Heart left ventricle (tissue), 13 donors: Measurements from ENCODE around the gene PPARG.

ENCODE experiments used
- POLR2A ChIP-seq, 2 donors: fragments of 450-650 bp; IDR thresholded peaks; one replicate each; pipeline ENCODE4 v1.6.1; 2017; ENCODE audit warnings: antibody characterized with exemption in 2 of 2, mild to moderate bottlenecking in 2 of 2, moderate library complexity in 2 of 2
- TF ChIP-seq, protein P1 (sequence below), 12 donors: fragments of 200-600 bp; sonication (generic) in 4 of 12; IDR thresholded peaks; one replicate each; pipeline versions ENCODE4 v1.5.0 to v1.8.0; 2018 to 2022; ENCODE audit warnings: antibody characterized with exemption in 12 of 12, mild to moderate bottlenecking in 5 of 12
- donor health status: ischemic (EF 13 %, LVEDD 7.1; RV severe dilation, severe dysfunction).
- donor health status: DM: no; HTN: yes; CAD: no.
- donor health status: DM: no; HTN: no; CAD: no.
- donor health status: ischemic (EF 25% LVEDD 6.9; RV normal size, moderate dysfunction).
- donor health status: ischemic (EF 25% LVEDD 5.7; RV mildly dilated, moderate dysfunction).
- donor health status: ischemic (EF 35%, LVEDD 5.7; RV mildly dilated, moderate dysfunction).
- donor health status: nonischemic (EF 11% LVEDD 7.7; RV severe dilation, severe dysfunction).
- donor health status: DM: yes; HTN: yes; CAD: no.
- donor health status: PGD.
- donor health status: ischemic (EF 29% LVEDD 5.4; RV normal size, mild dysfunction).
- donor health status: nonischemic (EF 23%, LVEDD 6.1; RV moderate dilation, normal function).

DNA sequence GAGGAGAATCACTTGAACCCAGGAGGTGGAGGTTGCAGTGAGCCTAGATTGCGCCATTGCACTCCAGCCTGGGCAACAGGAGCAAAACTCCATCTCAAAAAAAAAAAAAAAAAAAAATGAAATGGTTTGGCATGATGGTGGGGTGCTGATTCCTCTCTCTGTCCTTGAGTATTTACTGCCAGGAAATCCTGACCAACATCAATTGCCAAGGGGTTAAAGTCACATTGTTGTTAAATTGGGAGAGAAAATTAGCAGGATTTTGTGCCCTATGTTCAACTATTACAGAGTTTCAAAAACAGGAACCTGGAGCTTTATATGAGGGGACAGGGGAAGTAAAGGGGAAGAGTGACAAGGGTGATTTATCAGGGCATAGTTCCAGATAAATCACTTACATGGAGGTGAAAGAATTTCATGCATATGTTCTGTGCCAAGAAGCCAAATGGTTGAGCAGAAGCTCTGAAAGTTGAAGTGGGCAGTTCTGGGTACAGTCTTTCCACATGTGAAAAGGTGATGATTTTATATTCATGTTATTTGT is 124.9 kb downstream of the PPARG start:
- TF ChIP-seq, protein P1, sequence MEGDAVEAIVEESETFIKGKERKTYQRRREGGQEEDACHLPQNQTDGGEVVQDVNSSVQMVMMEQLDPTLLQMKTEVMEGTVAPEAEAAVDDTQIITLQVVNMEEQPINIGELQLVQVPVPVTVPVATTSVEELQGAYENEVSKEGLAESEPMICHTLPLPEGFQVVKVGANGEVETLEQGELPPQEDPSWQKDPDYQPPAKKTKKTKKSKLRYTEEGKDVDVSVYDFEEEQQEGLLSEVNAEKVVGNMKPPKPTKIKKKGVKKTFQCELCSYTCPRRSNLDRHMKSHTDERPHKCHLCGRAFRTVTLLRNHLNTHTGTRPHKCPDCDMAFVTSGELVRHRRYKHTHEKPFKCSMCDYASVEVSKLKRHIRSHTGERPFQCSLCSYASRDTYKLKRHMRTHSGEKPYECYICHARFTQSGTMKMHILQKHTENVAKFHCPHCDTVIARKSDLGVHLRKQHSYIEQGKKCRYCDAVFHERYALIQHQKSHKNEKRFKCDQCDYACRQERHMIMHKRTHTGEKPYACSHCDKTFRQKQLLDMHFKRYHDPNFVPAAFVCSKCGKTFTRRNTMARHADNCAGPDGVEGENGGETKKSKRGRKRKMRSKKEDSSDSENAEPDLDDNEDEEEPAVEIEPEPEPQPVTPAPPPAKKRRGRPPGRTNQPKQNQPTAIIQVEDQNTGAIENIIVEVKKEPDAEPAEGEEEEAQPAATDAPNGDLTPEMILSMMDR (IDR thresholded peaks at IDR 0.05): no peak
- no peak for TF ChIP-seq POLR2A (IDR thresholded peaks at IDR 0.05)
